NCI-H1092 (cell line): ENCODE results near the gene INO80E.

ENCODE experiments used
- DNase-seq: peaks from one replicate; lab custom pipeline; 2025; lab: John Stamatoyannopoulos, UW

The INO80E gene

DNA sequence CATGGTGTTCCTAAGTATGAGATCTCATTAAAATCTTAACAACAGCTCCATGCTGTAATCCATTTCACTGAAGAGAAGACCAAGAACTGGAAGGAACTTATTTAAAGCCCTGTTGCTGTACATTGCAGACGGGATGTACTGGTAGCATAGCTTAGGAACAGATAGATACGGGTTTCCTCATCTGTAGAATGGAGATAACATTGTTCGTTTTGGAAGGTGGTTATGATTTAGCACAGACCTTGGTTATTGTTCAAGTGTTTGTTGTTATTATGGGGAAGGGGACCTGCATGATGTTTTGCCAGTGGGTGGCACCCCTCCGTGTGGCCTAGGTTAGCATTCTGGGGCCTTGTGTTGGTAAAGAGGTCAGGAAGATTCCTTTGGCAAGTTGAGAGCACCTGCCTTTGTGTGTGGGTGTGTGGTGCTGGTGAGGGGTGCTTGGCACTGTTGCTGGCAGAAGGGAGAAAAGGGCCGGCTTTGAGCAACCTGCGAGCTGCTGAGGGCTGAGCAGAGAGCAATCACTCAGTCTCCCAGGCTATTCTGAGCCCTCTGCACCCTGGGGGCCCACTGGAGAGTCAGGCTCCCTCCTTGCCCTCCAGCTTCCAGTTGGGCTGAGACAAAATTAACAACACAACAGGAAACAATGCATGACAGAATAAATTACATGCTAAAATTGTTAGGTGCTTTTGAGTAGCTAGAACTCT, 20.1 kb upstream of the INO80E start:
- no peak for DNase-seq

DNA sequence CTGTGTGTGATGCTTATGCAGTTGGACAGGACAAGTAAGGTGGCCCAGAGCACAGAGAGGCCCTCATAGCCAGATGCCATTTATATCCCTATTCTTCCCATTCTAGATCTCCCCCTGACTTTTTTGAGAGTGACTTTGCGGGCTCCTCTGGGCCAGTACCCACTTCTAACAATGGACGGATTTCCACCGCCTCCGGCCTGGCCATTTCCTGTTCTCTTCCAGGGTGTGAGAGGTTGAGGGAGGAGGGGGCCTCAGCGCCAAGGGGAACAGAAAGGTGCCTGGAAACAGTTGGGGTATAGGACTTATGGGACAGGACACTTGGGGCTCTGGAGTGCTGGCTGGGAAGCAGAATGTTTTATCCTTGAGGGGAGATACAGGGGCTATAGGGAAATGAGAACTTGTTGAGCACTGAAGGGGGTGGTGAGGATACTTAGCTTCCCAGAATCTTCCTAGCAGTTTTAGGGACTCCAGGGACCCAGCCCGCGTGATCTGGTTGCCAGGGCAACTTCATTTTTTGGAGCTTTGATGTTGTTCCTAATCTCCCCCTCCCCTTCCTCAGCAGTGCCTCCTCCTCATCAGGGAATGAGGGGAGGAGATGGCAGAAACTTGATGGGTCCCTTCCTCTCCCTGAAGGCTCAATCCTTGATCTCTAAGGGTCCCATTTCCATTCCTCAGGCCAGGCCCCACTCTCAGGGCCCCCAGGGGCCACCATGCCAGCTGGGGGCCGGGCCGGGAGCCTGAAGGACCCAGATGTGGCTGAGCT, 18.8 kb upstream of the INO80E start:
- DNase-seq: no peak

DNA sequence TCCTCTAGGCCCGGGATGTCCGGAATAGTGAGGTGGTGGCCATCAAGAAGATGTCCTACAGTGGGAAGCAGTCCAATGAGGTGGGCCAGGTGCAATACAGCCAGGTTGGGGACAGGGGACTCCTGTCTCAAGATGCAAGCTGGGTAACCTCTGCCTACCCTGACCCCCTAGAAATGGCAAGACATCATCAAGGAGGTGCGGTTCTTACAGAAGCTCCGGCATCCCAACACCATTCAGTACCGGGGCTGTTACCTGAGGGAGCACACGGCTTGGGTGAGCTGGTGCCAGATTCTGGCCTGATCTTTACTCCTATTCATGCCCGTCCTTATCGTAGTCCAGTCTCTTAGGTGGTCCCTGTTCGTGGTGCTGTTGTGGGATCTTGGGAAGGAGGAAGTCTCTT, 18.0 kb upstream of the INO80E start:
- no peak for DNase-seq

DNA sequence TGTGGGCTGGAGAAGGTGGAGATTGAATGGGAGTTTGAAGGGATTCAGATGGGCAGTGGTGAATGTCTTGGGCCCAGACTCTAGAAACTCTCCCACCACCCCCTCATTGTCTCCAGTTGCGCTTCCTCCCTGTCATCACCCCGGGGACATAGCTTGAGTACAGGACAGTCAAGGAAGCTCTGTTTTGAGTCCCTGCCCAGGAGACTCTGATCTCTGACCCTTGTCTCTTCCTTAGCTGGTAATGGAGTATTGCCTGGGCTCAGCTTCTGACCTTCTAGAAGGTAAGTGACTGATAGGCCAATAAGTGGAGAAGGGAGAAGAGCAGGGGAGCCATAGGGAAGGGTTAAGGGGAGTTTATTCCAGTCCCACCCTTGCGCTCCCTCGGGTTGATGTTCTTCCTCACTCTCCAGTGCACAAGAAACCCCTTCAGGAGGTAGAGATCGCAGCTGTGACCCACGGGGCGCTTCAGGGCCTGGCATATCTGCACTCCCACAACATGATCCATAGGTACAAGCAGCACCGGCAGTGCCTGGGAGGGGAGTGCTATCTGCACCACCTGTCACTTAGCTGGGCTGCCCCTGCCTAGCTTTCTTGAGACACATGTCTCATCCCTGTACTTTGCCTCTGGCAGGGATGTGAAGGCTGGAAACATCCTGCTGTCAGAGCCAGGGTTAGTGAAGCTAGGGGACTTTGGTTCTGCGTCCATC, 17.3 kb upstream of the INO80E start:
- DNase-seq: no peak

DNA sequence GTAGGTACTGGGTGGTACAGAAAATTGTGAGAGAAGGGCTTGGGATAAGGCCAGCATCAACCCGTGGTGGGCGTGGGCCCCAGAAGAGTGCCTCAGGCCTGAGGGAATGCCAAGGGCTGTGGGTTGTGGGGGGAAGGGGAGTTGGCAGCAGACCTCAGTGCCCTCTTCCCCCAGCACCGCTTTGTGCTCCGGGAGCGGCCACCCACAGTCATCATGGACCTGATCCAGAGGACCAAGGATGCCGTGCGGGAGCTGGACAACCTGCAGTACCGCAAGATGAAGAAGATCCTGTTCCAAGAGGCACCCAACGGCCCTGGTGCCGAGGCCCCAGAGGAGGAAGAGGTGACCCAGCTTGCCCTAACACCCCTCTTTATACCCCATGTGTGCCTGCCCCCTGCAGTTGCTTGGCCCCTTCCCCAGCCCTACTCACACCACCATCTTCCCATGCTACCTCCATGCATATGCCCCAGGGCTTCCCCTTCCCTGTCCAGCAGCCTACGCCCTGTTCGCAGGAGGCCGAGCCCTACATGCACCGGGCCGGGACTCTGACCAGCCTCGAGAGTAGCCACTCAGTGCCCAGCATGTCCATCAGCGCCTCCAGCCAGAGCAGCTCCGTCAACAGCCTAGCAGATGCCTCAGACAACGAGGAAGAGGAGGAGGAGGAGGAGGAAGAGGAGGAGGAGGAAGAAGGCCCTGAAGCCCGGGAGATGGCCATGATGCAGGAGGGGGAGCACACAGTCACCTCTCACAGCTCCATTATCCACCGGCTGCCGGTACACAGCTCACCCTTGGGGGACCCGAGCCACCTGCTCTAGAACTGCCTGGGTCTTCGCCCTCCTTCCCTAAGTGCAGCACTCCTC, 13.3 kb upstream of the INO80E start:
- DNase-seq: no peak

DNA sequence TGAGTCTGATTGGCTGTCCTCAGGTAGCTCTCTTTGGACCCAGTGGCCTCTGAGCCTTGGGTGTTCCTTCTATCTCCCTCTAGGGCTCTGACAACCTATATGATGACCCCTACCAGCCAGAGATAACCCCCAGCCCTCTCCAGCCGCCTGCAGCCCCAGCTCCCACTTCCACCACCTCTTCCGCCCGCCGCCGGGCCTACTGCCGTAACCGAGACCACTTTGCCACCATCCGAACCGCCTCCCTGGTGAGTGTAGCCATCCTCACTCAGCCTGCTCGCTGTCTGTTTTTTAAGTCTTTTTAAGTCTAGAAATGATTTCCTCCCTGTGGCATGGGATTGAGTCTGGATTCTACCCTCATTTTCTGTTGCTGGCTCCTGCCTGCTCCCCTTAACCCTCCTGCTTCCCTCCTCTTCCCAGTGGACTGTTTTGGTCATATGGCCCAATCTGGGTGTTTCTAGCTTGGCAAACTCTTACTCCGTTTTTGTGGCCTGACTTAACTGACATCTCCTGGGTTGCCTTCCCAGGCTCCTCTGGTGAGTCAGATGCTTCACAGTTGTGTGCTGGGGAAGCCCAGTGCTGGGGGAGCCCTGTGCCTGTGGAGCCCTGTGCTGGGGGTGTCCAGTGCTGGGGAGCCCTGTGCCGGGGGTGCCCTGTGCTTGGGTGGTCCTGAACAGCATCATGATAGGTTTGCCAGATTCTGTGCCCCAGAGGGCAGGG, 12.5 kb upstream of the INO80E start:
- DNase-seq: no peak

DNA sequence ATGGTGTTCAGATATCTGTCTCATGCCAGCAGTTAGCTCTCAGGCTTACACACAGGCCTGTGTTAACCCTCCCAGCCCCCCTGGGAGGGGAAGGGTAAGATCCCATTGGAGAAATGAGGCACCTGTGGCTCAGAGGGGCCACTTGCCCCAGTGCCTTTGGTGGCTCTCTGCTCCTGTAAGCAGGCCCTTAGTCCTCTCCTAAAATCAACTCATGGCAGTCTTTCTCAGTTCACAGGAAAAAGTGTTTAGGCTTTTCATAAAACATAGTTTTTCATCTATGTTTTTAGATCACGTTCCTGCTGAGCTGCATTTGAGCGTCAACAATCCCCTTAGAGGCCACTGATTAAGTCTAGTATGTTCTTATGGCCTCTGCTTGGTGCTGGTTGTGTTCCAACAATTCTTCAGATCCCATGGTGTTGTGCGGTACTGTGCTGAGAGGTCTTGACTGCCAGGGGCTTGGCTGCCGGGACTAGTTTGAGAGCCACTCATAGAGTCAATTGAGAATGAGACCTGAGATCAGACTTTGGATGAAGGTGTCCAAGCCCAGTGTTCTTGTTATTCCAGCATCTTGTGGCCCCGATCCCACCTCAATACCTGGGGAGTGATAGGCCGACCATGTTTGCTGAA, 11.8 kb upstream of the INO80E start:
- DNase-seq: no peak

DNA sequence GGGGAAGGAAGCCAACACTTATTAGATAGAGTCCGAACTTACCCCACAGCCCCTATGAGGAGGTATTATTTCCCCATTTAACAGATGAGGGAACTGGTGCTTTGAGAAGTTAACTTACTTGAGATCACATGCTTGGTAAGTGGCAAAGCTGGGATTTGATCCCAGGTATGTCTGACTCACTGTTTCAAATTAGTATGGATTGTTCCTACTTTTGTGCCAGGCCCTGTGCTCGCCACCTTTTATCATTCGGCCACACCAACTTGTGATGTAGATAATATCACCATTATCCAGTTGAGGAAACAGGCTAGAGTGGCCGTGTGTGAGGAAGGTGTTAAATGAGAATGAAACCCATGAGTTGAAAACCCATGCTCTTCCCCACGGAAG, 11.3 kb upstream of the INO80E start:
- DNase-seq: no peak

DNA sequence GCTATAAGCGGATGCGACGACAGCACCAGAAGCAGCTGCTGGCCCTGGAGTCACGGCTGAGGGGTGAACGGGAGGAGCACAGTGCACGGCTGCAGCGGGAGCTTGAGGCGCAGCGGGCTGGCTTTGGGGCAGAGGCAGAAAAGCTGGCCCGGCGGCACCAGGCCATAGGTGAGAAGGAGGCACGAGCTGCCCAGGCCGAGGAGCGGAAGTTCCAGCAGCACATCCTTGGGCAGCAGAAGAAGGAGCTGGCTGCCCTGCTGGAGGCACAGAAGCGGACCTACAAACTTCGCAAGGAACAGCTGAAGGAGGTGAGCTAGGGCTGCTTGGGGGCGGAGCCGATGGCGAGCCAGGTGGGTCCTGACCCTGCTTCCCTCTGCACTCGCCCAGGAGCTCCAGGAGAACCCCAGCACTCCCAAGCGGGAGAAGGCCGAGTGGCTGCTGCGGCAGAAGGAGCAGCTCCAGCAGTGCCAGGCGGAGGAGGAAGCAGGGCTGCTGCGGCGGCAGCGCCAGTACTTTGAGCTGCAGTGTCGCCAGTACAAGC, 10.7 kb upstream of the INO80E start:
- no peak for DNase-seq

DNA sequence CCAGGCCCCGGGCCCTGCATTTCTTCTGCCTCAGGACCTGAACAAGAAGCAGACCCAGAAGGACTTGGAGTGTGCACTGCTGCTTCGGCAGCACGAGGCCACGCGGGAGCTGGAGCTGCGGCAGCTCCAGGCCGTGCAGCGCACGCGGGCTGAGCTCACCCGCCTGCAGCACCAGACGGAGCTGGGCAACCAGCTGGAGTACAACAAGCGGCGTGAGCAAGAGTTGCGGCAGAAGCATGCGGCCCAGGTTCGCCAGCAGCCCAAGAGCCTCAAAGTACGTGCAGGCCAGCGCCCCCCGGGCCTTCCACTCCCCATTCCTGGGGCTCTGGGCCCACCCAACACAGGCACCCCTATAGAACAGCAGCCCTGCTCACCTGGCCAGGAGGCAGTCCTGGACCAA, 9.8 kb upstream of the INO80E start:
- no peak for DNase-seq

DNA sequence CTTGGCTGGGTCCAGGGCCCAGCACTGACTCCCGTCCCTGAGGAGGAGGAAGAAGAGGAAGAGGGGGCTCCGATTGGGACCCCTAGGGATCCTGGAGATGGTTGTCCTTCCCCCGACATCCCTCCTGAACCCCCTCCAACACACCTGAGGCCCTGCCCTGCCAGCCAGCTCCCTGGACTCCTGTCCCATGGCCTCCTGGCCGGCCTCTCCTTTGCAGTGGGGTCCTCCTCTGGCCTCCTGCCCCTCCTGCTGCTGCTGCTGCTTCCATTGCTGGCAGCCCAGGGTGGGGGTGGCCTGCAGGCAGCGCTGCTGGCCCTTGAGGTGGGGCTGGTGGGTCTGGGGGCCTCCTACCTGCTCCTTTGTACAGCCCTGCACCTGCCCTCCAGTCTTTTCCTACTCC, 9.1 kb upstream of the INO80E start:
- DNase-seq: no peak

DNA sequence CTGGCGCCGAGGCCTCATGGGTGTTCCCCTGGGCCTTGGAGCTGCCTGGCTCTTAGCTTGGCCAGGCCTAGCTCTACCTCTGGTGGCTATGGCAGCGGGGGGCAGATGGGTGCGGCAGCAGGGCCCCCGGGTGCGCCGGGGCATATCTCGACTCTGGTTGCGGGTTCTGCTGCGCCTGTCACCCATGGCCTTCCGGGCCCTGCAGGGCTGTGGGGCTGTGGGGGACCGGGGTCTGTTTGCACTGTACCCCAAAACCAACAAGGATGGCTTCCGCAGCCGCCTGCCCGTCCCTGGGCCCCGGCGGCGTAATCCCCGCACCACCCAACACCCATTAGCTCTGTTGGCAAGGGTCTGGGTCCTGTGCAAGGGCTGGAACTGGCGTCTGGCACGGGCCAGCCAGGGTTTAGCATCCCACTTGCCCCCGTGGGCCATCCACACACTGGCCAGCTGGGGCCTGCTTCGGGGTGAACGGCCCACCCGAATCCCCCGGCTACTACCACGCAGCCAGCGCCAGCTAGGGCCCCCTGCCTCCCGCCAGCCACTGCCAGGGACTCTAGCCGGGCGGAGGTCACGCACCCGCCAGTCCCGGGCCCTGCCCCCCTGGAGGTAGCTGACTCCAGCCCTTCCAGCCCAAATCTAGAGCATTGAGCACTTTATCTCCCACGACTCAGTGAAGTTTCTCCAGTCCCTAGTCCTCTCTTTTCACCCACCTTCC, 8.5 kb upstream of the INO80E start:
- DNase-seq: no peak

DNA sequence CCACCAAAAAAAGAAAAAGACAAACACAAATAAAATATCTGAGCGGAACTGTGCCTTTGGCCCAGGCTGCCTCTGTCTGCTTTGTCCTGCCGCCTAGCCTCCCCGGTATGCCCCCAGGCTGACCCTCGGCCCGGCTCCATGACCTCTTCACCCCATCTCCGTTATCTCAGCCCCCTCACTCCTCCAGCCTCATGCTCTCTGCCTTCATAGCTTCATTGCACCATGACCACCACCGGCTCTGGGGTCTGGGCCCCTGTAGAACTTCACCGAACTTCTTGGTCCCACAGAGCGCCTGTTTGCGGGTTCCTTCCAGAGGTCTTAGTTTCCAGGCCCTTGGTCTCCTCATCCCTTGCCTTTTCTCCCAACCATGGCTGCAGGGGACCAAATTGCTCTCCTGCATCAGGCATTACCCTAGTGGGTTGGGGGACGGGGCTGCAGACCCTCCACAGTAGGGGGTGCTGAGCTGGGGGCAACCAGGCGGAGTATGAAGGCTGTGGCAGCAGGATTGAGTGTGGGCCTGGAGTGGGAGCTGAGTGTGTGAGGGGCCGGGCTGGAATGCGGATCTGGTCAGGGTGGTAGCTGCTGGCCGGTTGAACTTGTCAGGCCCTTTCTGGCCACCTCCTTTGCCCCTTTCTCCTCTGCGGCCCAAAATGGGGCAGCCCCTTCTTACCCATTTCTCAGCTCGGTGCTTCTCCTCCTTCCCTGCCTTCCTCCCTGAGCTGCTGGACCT, 7.5 kb upstream of the INO80E start:
- no peak for DNase-seq

DNA sequence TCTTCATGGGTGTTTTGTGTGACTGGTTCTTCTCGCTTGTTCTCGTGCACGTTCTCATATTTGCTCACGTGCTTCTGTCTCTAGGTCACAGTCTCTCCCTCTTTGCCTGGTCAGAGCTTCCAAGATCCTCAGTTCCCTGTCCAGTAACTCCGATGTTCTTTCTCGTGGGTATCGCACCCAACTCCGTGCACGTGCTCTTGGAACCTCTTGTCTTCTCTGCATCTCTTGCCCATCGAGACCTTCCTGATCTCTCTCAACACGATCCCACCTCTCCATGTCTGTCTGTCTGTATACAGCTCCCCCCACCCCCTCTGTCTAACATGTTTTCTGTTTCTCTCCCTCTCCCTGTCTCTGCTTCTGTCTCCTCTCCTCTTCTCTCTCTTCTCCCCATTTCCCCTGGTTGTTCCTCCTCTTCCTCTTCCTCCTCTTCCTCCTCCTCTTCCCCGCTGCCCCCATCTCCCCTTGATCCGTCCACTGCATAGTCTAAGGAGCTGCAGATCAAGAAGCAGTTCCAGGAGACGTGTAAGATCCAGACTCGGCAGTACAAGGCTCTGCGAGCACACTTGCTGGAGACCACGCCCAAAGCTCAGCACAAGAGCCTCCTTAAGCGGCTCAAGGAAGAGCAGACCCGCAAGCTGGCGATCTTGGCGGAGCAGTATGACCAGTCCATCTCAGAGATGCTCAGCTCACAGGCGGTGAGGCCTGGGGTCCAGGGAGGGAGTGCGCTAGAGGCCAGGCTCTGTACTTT, 6.8 kb upstream of the INO80E start:
- DNase-seq: no peak

DNA sequence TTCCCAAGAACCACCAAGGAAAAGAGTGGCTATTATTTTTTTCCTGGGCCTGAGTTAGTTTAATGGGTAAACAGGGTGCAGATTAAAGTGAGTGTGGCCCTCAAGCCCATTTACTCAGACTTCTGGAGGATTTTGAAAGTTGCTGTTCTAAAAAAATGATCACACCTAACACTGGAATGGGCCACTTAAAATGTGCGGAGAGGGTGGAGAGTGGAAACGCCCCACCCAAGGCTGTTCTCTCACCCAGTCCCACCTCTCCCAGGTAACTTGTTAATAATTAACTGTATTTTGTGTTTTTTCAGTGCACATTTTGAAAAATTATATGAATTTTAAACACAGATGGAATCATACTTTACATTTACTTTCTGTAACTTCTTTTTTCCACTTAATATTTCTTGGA, 6.0 kb upstream of the INO80E start:
- no peak for DNase-seq

DNA sequence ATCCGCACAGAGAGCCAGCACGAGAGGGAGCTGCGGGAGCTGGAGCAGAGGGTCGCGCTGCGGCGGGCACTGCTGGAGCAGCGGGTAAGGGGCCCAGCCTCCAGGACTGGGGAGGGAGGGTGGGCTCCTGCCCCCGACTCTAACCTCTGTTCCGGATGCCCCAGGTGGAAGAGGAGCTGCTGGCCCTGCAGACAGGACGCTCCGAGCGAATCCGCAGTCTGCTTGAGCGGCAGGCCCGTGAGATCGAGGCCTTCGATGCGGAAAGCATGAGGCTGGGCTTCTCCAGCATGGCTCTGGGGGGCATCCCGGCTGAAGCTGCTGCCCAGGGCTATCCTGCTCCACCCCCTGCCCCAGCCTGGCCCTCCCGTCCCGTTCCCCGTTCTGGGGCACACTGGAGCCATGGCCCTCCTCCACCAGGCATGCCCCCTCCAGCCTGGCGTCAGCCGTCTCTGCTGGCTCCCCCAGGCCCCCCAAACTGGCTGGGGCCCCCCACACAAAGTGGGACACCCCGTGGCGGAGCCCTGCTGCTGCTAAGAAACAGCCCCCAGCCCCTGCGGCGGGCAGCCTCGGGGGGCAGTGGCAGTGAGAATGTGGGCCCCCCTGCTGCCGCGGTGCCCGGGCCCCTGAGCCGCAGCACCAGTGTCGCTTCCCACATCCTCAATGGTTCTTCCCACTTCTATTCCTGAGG, 5.0 kb upstream of the INO80E start:
- no peak for DNase-seq

DNA sequence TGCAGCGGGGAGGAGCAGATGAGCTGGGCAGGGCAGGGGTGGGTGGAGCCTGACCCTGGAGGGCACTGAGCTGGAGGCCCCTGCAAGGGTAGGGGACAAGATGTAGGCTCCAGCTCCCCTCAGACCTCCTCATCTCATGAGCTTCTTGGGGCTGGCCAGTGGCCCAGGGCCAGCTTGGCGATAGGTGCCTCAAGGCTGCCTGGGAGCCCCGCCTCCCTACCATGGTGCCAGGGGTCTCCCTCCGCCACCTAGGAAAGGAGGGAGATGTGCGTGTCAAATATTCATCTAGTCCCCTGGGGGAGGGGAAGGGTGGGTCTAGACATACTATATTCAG, 4.5 kb upstream of the INO80E start:
- no peak for DNase-seq

DNA sequence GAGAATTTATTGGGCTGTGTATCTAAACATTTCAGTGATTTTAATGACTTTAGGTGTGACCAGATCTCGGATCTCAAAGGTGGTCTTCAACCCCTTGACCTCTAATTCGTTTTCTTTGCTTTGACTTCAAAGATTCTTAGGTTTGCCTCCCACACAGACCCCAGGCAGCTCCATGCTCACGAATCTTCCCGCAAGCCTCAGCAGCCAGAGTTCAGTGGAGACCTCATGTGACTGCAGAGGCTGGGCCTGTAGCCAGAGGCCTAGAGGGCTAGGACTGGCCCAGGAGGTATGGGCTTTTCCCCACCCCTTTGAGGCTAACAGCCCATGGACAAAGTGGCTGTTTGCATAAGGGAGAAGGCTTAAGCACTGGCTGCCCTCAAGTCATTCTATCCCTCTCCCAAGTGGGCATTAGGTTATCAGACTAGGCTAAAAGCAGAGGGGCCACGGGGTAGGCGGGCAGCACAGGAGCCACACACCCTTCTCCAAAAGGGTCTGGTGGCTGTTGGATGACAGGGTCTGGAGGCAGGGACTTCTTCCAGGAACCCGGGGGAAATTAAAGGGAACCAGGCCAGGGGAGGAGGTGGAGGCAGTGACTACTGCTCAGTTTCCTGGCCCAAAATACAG, 3.6 kb upstream of the INO80E start:
- no peak for DNase-seq
